ENCODE measurements around the gene ZNF337. TPM values are rescaled to one million over a fixed set of nuclear protein-coding genes. Genes with fewer than 3 reads are reported as not detected.
"Not testable (repeated sequence)": the region's sequence is repeated elsewhere in the genome, so short reads cannot be mapped to it uniquely, and the experiment has no call there.

The ZNF337 gene
- total RNA-seq, 1 donor from 2014 or later, result 14.1 TPM

GRCh38 chr20:25668446-25668845 is 28.2 kb downstream of the ZNF337 start:
- peaks cover 3% of the 10 kb centered on the region for H3K9me3 ChIP-seq
- H3K4me1 ChIP-seq, result no peaks in the 10 kb centered on the region
- no peak for TF ChIP-seq CTCF (IDR thresholded peaks at IDR 0.05)
- H3K27me3 ChIP-seq (ENCODE audit: low read depth), result no peaks in the 10 kb centered on the region
- ATAC-seq, result no peak
- no peak for DNase-seq
- intact Hi-C loops (cut with DNase I), result no loop called here
- peaks cover 5% of the 10 kb centered on the region for H3K36me3 ChIP-seq
- no peak overlapping the region for H3K27ac ChIP-seq
- H3K4me3 ChIP-seq, result no peak overlapping the region

GRCh38 chr20:25659999-25660398 is 36.7 kb downstream of the ZNF337 start:
- H3K9me3 ChIP-seq, result no peaks in the 10 kb centered on the region
- ATAC-seq, result no peak
- intact Hi-C loops (cut with DNase I), result no loop called here
- no peaks in the 10 kb centered on the region for H3K4me1 ChIP-seq
- TF ChIP-seq CTCF (IDR thresholded peaks at IDR 0.05), result no peak
- no peaks in the 10 kb centered on the region for H3K27me3 ChIP-seq (ENCODE audit: low read depth)
- no peak overlapping the region for H3K4me3 ChIP-seq
- no peaks in the 10 kb centered on the region for H3K36me3 ChIP-seq
- DNase-seq, result no peak
- no peak overlapping the region for H3K27ac ChIP-seq

DNA sequence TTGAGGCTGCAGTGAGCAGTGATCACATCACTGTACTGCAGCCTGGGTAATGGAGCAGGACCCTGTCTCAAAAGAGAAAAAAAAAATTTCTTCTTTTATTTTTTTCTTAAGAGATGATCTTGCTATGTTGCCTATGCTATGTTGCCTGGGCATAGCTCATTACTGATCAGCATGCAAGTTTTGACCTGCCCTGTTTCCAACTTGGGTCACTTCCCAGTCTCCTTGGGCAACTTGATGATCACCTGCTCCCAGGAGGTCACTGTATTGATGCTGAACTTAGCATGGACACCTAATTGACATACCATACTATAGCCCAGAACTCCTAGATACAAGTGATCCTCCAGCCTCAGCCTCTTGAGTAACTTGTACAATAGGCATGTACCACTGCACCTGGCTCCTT is 42.2 kb downstream of the ZNF337 start:
- H3K27me3 ChIP-seq (ENCODE audit: low read depth), result no peaks in the 10 kb centered on the region
- H3K36me3 ChIP-seq, result no peaks in the 10 kb centered on the region
- TF ChIP-seq CTCF (IDR thresholded peaks at IDR 0.05), result no peak
- H3K9me3 ChIP-seq, result no peaks in the 10 kb centered on the region
- H3K4me3 ChIP-seq, result no peak overlapping the region
- DNase-seq, result no peak
- intact Hi-C loops (cut with DNase I), result no loop called here
- no peaks in the 10 kb centered on the region for H3K4me1 ChIP-seq
- H3K27ac ChIP-seq, result no peak overlapping the region
- no peak for ATAC-seq

DNA sequence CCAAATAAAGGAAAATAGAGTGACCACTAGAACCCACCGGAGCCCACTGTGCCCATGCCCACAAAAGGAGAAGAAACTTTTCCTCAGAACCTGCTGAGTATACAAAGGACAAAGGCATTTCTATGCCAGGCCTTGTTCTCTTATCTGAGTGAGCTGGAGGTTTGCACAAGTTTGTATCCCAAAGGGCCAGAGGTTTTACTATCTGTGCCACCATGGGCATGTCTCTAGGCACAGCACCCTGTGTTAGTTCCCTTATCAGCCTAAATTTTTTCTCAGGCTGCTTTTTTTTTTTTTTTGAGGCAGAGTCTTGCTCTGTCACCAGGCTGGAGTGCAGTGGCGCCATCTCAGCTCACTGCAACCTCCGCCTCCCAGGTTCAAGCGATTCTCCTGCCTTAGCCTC is 43.8 kb downstream of the ZNF337 start:
- ATAC-seq; DNase-seq; intact Hi-C loops (cut with DNase I); H3K36me3 ChIP-seq; H3K27me3 ChIP-seq (ENCODE audit: low read depth); H3K4me1 ChIP-seq; H3K9me3 ChIP-seq; H3K27ac ChIP-seq; H3K4me3 ChIP-seq: not testable (repeated sequence)

- DNase-seq (no peak), ATAC-seq (no peak)
- no peak overlapping the region for H3K4me3 ChIP-seq
- H3K27ac ChIP-seq, result no peak overlapping the region
- no peaks in the 10 kb centered on the region for H3K4me1 ChIP-seq
- TF ChIP-seq CTCF (IDR thresholded peaks at IDR 0.05), result no peak
- H3K36me3 ChIP-seq, result peaks cover 3% of the 10 kb centered on the region
- H3K9me3 ChIP-seq, result peaks cover 5% of the 10 kb centered on the region
- intact Hi-C loops (cut with DNase I), result no loop called here
- H3K27me3 ChIP-seq (ENCODE audit: low read depth), result no peaks in the 10 kb centered on the region
These were observed 51.8 kb downstream of the ZNF337 start for GRCh38 chr20:25644814-25645213.

GRCh38 chr20:25643716-25644115 is 52.9 kb downstream of the ZNF337 start:
- Histone ChIP-seq H3K36me3 (peaks cover 3% of the 10 kb centered on the region), H3K4me1 (no peaks in the 10 kb centered on the region), H3K4me3 (no peak overlapping the region), H3K27ac (no peak overlapping the region), H3K9me3 (peaks cover 5% of the 10 kb centered on the region), H3K27me3 (ENCODE audit: low read depth) (no peaks in the 10 kb centered on the region)
- no peak for DNase-seq
- intact Hi-C loops (cut with DNase I), result no loop called here
- TF ChIP-seq CTCF (IDR thresholded peaks at IDR 0.05), result no peak
- ATAC-seq, result no peak

Measured in lower lobe of right lung (tissue), 2 donors.